Heart left ventricle (tissue), 13 donors: ENCODE results near the gene DYSF.
A peak's percentile ranks its signal among the peaks of the same experiment; 100 is the strongest.

Source experiments
- POLR2A ChIP-seq, 2 donors: fragments of 450-650 bp; IDR thresholded peaks; one replicate each; pipeline ENCODE4 v1.6.1; 2017; ENCODE audit warnings: antibody characterized with exemption in 2 of 2, mild to moderate bottlenecking in 2 of 2, moderate library complexity in 2 of 2
- TF ChIP-seq, protein P1 (sequence below), 12 donors: fragments of 200-600 bp; sonication (generic) in 4 of 12; IDR thresholded peaks; one replicate each; pipeline versions ENCODE4 v1.5.0 to v1.8.0; 2018 to 2022; ENCODE audit warnings: antibody characterized with exemption in 12 of 12, mild to moderate bottlenecking in 5 of 12
- donor health status: ischemic (EF 13 %, LVEDD 7.1; RV severe dilation, severe dysfunction).
- donor health status: DM: no; HTN: yes; CAD: no.
- donor health status: DM: no; HTN: no; CAD: no.
- donor health status: ischemic (EF 25% LVEDD 6.9; RV normal size, moderate dysfunction).
- donor health status: ischemic (EF 25% LVEDD 5.7; RV mildly dilated, moderate dysfunction).
- donor health status: ischemic (EF 35%, LVEDD 5.7; RV mildly dilated, moderate dysfunction).
- donor health status: nonischemic (EF 11% LVEDD 7.7; RV severe dilation, severe dysfunction).
- donor health status: DM: yes; HTN: yes; CAD: no.
- donor health status: PGD.
- donor health status: ischemic (EF 29% LVEDD 5.4; RV normal size, mild dysfunction).
- donor health status: nonischemic (EF 23%, LVEDD 6.1; RV moderate dilation, normal function).

- TF ChIP-seq, protein P1, sequence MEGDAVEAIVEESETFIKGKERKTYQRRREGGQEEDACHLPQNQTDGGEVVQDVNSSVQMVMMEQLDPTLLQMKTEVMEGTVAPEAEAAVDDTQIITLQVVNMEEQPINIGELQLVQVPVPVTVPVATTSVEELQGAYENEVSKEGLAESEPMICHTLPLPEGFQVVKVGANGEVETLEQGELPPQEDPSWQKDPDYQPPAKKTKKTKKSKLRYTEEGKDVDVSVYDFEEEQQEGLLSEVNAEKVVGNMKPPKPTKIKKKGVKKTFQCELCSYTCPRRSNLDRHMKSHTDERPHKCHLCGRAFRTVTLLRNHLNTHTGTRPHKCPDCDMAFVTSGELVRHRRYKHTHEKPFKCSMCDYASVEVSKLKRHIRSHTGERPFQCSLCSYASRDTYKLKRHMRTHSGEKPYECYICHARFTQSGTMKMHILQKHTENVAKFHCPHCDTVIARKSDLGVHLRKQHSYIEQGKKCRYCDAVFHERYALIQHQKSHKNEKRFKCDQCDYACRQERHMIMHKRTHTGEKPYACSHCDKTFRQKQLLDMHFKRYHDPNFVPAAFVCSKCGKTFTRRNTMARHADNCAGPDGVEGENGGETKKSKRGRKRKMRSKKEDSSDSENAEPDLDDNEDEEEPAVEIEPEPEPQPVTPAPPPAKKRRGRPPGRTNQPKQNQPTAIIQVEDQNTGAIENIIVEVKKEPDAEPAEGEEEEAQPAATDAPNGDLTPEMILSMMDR (IDR thresholded peaks at IDR 0.05): peak in 2 of 12 donors; percentile 6 to 14
- TF ChIP-seq POLR2A (IDR thresholded peaks at IDR 0.05): no peak
Measured at GRCh38 chr2:71689393-71689792, 236.0 kb downstream of the DYSF start.
